Stimulated activated CD4-positive, alpha-beta T cell treated with anti-CD3 and anti-CD28 coated beads, Interleukin-12 subunit alpha, Interleukin-12 subunit beta, amount 100 ng/mL, for 48 hours (primary cell): Measurements from ENCODE around the gene RBM3.
"Not testable (repeated sequence)": the region's sequence is repeated elsewhere in the genome, so short reads cannot be mapped to it uniquely, and the experiment has no call there.

Experiments
- DNase-seq, 3 donors: peaks; one replicate each; pipeline ENCODE4 v3.0.0-alpha.2; 2020; ENCODE audit warnings: low read depth in 2 of 3, low spot score in 1 of 3

RBM3 gene

GRCh38 chrX:48574270-48575266 lies at the start of gene RBM3:
Gene RBM3, plus strand, starts transcription at chrX:48574484. Its CDS starts 697 bp downstream, at chrX:48575181.
- DNase-seq, result peak; percentile 80 to 89 (median 85)

GRCh38 chrX:48525853-48526252 lies 48.4 kb upstream of the RBM3 start:
- DNase-seq, result not testable (repeated sequence)

DNA sequence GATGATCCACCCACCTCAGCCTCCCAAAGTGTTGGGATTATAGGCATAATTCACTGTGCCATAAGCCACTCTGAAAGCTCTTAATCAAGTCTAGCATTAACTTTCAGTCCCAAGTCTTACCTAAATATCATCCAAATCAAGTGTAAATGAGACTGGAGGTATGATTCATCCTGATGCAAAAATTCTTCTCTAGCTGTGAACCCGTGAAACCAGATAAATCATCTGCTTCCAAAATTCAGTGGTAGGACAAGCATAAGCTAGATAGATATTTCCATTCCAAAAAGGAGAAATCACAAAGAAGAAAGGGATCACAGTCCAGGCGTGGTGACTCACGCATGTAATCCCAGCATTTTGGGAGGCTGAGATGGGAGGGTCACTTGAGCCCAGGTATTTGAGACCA lies 43.5 kb upstream of the RBM3 start:
- no peak for DNase-seq

GRCh38 chrX:48531358-48531959 lies 42.8 kb upstream of the RBM3 start:
- DNase-seq, result no peak

- no peak for DNase-seq
Measured at GRCh38 chrX:48532161-48532560, 42.1 kb upstream of the RBM3 start.

DNA sequence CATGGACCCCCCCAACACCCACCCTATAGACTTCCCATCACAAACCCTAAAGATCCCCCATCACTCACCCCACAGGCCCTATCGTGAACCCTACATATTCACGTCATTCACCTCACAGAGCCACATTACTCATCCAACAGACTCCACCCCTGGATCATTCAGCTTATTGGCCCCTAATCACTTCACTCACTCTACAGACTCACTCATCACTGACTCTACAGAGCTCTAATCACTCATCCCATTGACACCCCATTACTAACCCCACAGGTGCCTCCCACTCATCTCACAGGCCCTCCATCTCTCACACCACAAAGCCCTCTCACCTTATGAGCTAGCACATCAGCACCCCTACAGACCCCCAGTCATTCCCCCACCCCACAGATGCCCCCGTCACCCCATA lies 41.1 kb upstream of the RBM3 start:
- DNase-seq, result no peak

- DNase-seq, result no peak
Measured at GRCh38 chrX:48538641-48539344, 35.5 kb upstream of the RBM3 start.

- peak; percentile 90 to 95 (median 94) for DNase-seq
Measured at GRCh38 chrX:48539345-48540027, 34.8 kb upstream of the RBM3 start, which contains the start of gene TBC1D25. Gene TBC1D25, plus strand, starts transcription at chrX:48539714. Its CDS starts 84 bp downstream, at chrX:48539798.

GRCh38 chrX:48540028-48540375 lies 34.3 kb upstream of the RBM3 start:
- peak; percentile 31 to 47 (median 33) for DNase-seq

DNA sequence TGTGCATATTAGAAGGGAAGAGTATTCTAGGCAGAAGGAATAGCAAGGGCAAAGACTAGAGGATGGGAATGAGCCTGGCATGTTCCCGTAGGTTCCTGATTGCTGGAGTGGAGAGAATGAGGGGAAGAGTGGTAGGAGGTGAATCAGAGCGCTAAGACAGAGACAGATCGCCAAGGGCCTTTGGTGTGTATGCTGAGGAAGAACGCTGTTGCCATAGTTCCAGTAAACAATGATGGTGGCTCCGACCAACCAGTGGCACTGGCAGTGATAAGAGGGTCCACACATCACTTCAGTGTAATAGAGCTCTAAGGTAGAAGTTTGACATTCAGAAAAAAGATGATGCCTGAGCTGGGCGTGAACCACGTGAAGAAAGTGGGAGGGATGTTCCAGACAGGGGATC lies 33.8 kb upstream of the RBM3 start:
- no peak for DNase-seq

- DNase-seq, result no peak
Measured at GRCh38 chrX:48541140-48541814, 33.0 kb upstream of the RBM3 start.

- no peak for DNase-seq
Measured at GRCh38 chrX:48548871-48549270, 25.4 kb upstream of the RBM3 start.

DNA sequence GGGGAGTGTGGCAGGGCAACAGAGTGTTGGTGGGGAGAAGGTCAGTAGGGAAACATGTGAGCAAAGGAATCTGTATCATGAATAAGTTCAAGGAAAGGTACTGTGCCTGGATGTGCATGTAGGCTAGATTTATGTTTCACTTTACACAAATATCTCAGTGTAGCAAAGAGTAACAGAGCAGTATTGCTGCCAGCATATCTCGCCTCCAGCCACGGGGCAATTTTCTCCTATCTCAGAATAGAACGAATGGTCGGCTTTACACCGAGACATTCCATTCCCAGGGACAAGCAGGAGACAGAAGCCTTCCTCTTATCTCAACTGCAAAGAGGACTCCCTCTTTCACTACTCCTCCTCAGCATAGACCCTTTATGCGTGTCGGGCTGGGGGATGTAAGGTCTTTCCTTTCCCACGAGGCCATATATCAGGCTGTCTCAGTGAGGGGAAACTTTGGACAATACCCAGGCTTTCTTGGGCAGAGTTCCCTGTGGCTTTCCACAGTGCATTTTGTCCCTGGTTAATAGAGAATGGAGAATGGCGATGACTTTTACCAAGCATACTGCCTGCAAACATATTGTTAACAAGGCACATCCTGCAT lies 18.5 kb upstream of the RBM3 start:
- not testable (repeated sequence) for DNase-seq

- DNase-seq, result no peak
Measured at GRCh38 chrX:48558271-48558670, 16.0 kb upstream of the RBM3 start.

GRCh38 chrX:48559636-48560035 lies 14.6 kb upstream of the RBM3 start:
- DNase-seq, result no peak

GRCh38 chrX:48560056-48560455 lies 14.2 kb upstream of the RBM3 start:
- DNase-seq, result no peak

GRCh38 chrX:48560681-48561080 lies 13.6 kb upstream of the RBM3 start:
- no peak for DNase-seq

DNA sequence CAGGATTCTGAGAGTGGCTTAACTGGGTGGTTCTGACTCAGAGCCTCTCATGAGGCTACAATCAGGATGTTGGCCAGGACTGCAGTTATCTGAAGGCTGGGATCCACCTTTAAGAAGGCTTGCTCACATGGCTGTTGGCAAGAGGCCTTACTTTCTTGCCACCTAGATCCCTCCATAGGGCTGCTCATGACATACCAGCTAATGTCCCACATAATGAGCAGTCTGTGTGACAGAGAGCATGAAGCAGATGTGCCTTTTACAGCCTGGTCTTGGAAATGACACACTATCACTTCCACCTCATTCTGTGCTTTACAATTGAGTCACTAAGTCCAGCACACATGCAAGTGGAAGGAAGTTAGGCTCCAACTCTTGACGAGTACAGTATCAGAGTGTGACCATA lies 4.3 kb upstream of the RBM3 start:
- DNase-seq, result peak in 1 of 3 donors; percentile 13

GRCh38 chrX:48573690-48574269 lies 504 bp upstream of the RBM3 start:
- peak in 1 of 3 donors; percentile 7 for DNase-seq

GRCh38 chrX:48575642-48576041 lies 1.4 kb downstream of the RBM3 start:
- no peak for DNase-seq
